Measurements from ENCODE around the gene DCC.

The DCC gene

DNA sequence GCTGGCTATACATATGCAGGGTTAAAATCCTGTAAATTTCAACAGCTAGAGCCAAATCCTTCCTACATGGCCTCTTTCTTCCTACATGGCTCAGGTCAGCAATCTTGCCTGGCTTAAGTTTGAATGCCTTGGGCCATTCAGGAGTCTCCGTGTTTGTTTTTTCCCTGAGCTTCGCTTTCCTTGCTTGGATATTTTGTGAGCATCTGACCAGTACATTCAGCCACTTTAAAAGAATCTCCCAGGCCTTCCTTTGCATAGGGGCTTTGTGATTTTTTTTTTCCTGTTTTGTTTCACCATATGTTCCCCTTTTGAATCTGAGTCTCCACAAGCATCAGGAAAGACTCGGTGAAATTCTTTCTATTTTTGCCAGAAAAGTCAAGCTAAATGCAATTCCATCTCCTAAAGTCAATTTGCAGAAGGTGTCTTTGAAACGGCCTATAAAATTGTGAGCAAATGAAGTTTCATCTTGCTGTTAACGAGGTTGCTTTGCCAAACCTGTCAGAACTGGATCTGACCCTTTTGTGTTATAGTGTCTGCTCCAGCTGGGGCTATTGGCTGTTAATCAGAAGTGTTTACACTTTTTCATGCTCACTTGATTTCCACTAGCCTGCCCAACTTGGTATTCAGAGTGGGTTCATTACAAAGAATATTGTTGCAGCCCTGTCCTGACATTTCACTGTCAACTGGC is 256.9 kb downstream of the DCC start:
- no peak for DNase-seq (ENCODE audit: low read depth)

DNA sequence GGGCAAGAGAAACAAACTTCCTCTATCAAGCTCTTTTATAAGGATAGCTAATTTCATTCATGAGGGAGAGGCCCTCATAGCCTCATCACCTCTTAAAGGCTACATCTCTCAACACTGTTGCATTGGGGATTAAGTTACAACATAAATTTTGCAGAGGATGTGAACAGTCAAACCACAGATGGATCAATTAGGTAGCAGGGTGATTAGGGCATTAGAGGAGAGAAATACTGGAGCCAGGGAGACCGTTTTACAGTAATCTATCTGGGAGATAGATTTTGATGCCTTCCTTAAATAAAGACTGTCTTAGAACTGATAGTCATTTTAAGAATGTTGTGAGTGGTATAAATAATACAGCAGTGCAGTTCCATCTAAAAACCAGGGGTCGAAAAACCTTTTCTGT is 258.9 kb downstream of the DCC start:
- DNase-seq (ENCODE audit: low read depth), result no peak

DNA sequence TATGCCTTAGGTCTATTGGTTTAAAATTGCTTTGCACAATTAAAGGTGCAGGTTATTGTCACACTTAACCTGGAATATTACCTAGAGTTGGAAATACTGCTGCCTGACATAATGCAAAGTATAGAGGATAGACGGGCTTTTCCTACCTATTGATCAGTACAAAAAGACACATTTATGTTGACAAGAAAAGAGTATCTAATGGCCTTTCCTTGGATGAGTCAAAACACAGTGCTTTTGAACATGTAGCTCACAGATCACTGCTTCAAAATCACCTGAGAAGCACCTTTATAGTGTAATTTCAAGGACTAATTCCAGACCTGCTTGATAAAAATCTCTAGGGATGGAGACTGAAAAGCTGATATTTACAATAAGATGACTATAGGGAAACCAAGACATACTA is 262.8 kb downstream of the DCC start:
- DNase-seq (ENCODE audit: low read depth), result no peak

DNA sequence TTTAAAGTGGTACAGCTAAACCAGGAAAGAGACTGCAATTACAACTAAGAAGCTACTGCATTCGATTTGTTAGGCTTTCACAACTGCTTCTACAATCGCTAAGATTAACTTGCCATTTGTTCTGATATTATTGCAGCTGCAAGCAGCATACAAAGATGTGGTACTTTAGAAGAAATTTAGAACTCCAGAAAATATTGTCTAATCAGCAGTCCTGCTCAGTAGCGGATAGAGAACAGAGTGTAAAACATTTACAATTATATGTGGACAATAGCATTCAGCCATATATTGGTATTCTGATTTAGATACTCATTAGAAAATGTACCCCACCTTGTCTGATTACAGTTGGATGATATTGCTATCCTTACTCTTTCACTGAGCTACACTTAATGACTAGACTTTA is 265.3 kb downstream of the DCC start:
- DNase-seq (ENCODE audit: low read depth), result no peak

DNA sequence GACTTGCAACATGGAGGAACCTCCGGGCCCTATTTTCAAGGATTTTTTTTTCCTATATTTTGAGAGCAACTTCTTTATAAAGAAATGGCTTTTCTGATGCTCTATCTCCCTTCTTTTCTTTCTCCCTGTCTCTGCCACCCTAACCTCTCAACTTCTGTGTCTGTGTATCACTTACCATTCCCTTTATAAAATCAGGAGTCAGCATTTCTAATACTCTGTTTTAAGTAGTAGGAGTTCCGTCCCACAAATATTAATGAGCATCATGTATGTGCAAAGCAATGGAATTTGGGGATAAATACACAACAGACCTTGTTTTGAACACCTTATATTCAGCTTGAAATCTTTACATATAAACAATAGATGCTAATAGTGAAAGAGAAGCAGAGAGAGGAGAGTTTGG is 268.0 kb downstream of the DCC start:
- DNase-seq (ENCODE audit: low read depth), result no peak

DNA sequence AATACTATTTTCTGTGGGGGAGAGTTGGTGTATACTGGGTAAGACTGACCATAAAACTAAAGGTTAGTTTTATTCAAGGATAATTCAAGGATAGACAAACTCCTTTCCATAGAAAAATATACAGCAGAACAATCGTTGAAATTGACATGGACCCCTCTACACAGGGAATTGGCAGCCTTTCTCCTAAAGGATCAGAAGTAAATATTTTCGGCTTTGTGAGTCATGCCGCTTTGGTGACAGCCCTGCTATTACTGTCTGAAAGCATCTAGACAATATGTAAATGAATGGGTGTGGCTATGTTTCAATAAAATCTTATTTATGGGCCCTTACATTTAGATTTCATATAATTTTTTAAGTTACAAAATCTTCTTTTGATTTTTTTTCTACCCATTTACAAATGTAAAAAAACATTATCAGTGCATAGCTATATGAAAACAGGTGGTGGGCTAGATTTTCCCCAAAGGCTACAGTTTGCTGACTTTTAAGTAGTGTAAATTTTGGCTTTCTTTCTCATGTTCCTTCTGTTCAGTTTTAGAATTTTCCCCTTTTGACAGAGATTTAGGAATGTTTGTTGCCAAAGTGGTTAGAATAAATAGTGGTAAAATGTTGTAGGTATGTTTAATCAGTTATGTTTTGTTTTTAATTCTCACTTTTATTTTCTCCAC is 270.6 kb downstream of the DCC start:
- no peak for DNase-seq (ENCODE audit: low read depth)

DNA sequence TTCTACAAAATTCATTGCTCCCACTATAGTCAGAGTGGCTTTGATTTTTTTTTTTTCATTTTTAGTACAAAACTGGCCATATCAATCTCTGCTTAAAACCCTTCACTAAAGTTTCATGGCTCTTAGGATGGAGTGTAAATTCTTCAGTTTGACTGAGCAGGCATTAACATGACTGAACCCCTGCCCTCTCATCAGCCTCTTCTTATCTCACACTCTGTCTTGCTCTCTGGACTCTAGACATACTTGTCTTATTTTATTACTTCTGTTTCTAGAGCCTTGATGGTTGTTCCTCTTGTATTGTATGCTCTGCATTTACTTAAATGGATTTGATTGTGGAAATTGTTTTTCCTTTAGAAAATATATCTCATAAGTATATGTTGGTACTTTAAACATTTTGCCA is 272.4 kb downstream of the DCC start:
- no peak for DNase-seq (ENCODE audit: low read depth)

DNA sequence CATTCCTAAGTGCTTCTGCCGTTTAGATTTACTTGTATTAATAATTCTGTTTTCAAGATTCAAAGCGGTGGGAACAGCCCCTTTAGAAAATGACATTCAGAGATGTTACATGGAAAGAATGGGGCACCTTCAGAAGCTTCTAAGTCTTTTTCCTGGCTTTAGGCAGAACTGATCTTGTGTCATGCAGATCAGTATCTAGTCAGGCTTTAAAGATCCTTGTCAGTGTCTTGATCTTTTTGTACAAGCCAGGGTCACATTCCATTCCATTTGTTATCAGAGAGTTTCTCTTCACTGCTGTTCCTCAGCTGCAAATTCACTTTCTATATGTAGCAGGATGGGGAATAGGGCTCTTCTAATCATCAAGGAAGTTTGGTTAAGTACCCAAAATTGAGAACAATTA is 275.3 kb downstream of the DCC start:
- no peak for DNase-seq (ENCODE audit: low read depth)

DNA sequence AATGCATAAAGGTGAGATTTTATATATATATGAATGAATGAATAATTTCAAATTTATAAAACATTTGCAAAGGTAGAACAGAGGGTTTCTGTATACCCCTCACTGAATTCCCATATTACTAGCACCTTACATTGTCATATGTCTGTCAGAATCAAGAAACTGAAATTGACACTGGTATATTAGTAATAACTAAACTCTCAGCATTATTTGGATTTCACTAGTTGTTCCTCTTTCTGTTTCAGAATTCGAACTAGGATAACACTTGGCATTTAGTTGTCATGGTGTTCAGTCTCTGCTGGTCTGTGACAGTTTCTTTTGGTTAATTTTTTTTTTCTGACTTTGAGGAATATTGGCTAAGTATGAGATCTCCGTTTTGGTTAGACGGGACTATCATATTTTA is 275.9 kb downstream of the DCC start:
- no peak for DNase-seq (ENCODE audit: low read depth)

DNA sequence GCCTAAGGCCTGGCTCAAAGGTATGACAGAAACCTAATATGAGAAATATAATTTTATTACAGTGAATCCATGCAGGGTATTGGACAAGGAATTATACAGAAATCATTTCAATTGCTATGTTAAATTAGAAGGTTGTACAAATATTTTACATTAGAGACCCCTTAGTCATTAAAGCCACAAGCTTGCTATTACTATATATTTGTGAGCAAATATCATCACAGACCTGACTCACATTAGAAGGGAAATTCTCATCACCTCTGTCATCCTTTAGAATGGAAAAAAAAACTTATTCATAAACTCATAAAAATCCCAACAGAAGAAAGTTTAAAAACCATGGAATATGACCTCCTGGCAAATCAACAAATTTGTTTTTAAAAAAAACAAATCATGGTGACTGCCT is 277.9 kb downstream of the DCC start:
- DNase-seq (ENCODE audit: low read depth), result no peak

DNA sequence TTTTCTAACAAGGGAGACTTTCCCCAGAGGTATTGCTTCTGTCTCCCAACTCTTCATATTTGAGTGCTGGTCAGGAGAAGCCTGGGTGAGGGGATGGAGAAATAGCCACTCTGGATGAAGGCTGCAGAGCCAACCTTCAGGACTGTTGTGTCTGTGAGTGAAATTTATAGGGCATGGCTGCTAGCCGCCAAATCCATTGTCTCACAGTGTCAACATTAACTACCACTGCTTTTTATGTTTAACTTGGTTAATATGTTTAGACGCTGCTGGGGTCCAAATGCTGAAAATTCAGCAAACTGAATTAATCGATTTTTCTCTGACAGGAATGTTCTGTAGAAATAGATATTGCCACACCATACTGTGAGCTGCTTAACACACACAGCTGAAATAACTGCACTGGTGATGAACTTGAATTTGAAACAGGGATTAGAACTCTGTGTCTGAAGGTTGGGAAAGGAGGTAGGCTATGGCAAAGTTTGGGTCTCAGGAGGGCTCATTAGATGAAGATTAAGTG is 281.0 kb downstream of the DCC start:
- DNase-seq (ENCODE audit: low read depth), result no peak

DNA sequence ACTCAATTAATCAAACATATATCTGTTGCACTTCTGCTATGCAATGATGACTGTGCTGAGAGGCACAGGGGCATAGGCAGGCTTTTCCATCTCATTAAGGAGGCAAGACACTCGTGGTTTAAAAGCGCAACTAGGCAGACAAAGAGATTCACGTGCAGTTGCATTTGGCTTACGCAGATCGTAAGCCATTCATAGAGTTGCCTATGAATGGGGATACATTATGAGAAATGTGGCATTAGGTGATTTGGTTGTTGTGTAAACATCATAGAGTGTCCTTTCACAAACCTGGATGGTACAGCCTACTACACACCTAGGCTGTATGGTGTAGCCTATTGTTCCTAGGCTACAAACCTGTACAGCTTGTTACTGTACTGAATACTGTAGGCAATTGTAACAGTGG is 284.7 kb downstream of the DCC start:
- no peak for DNase-seq (ENCODE audit: low read depth)

DNA sequence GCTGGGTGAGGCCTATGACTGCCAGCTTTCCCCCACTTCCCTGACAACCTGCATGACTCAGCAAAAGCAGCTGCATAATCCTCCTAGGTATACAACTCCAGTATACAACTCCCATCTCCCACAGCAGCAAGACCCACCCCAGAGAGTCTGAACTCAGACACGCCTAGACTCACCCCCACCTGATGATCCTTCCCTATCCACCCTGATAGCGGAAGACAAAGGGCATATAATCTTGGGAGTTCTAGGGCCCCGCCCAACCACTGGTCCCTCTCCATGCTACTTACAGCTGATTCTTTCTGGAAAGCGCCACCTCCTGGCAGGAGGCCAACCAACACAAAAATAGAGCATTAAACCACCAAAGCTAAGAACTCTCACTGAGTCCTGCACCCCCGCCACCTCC is 296.5 kb downstream of the DCC start:
- no peak for DNase-seq (ENCODE audit: low read depth)

DNA sequence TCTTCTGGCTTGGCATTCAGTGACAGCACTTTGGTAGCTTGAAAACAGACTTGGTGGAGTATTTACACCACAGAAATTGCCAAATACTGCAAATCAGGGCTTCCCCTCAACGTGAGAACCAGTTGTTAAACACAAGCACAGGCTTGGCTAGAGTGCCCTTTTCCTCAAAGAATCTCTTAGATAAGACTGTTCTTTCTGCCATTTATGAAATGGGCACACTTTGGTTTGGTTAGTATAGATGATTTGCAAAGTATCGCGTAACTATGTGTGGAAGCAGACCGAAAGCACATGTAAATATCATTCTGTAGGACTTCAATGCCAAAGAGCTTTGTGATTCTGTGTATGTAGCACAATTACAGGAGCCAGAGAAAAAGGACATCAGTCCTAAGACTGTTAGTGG is 308.2 kb downstream of the DCC start:
- no peak for DNase-seq (ENCODE audit: low read depth)

DNA sequence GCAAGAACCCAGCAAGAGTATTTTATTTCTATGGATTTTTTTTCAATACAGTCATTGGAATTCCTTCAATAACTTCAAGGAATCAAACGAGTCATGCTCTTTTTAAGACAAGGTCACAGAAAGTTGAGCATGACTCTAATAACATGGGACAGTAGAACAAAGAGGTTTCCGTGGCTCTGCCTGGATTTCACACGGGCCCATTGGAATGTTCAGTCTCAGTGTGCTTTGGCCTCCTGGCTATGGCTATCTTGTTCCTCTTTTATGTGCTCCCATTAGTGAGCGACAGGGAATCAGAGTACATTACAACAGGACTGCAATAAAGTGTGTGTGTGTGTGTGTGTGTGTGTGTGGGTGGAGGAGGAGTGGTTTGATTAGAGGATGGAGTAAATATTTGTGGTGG is 312.4 kb downstream of the DCC start:
- DNase-seq (ENCODE audit: low read depth), result no peak

DNA sequence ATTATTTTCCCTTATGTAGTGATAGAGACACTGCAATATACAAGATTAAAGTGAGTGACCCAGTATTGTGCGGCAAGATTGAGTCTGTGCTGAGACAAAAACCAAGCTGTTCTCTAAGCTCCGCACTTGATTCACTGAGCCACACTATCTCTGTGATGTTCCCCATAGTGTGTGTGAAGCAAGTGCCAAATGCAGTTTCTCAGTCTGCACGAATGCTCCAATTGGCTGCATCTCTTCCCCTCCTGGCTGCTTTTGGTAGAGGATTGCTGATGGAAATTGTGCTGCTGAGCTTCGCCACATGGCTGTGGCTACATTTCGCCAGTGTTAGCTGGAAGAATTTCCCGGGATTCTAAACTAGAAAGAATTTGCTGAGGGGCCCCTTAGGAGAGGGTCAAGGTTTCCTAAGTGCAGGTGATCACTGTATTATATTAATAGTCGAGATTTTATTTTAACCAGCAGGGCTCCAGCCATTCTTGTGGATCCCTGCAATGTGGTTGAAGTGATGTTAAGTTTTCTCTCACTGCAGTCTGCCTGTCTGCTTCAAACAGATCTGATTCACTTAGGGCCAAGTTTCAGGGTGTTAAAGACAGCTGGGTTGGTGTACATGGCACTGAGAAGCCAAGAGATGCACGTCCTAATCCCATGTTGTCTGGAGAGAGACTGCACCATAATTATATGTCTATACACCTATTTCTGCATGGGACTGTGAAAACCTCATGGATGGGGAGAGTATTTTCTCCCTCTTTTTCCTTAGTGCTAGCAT is 317.2 kb downstream of the DCC start:
- no peak for DNase-seq (ENCODE audit: low read depth)

DNA sequence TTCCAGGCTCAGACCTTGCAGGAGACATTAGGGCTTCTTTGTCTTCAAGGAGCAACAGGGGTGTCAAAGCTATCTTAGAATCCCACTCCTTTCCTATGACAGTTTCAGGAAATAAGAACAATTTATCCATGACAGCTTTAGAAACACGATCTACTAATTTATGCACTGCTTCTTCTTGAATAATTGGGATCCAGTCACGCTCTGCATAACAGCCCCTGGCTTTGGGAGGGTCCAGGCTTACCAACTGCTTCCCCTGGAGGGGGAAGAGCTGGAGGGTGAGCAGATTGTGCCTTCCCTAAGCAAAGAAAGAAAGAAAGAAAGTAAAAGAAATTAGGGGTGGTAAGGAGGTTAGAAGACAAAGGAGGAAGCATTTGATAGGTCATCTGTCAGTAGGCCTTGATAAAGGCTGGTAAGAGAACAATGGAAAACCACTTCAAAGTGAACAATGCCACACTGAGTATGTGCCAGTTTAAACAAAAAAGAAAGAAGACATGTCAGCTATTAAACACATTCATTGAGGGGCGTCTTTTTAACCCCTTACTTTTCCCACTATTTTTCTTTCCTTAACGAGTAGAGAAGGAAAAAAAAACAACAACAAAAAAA is 327.6 kb downstream of the DCC start:
- DNase-seq (ENCODE audit: low read depth), result no peak

DNA sequence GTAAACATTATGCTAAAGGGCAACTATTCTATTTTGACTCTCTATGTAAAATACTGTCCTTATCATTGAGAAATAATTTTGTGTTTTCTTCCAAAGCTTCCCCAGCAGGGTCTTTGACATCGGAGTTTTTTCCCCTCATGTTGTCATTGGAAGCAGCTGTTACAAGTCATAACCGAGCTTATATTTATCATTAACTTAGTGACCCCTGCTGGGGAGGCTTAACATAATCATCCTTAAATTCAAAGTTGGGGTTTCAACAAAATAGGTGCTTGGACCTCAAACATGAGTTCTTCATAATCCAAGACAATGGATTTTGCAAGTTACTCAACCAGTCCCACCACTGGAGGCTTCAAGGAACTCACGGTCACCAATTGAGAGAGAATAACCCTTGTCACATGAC is 330.9 kb downstream of the DCC start:
- DNase-seq (ENCODE audit: low read depth), result no peak

DNA sequence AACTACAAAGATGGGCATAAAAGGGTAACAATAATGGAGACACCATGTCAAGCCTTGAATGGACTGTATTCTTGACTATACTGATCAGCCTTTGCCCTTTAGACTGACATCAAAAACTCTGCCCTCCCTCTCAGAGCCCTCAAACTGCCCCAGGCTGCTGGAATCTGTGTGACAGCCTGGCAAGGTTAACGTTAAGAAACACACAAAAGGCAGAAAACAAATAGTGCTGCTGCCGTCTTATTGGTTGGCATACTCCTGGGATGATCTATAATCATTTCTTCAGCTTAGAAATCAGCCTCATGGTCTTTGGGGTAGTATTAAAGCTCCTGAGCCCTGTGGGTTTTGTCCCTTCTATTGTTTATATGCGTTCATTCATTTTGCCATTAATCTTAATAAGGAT is 338.0 kb downstream of the DCC start:
- no peak for DNase-seq (ENCODE audit: low read depth)

DNA sequence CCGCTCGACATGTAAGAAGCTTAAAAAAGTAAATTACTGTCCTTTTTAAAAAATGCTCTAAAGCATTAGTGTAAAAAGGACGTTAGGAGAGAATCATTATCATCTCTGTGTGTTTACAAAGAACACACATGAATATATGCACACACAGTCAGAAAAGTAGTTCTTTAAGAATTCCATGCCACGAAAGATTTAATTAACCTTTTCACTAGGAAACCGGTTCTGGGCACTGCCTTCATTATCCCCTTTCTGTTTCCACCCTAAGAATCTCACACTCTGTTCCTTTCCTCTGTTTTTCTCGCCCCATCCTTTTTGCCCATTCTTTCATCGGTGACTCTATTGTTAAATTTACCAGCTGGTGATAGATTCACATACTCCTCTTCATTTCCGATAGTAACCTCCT is 338.6 kb downstream of the DCC start:
- no peak for DNase-seq (ENCODE audit: low read depth)

DNA sequence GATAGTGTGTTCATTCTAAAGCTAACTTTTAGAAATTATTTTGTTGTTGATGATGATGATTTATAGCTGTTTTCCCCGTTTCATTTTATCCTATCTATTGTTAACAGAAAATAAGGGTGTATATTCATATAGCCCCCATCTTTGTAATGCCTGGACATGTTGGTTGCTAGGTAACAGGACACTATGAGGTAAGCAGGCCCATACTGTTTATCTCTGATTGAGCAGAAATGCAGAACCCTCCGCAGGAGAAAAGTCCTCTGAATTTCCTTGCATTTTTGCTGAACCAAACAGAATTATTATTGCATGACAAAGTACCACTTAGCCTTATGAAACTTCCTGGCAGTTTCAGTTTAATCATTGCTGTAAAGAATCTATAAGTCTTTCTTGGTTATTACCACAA is 339.4 kb downstream of the DCC start:
- DNase-seq (ENCODE audit: low read depth), result no peak

DNA sequence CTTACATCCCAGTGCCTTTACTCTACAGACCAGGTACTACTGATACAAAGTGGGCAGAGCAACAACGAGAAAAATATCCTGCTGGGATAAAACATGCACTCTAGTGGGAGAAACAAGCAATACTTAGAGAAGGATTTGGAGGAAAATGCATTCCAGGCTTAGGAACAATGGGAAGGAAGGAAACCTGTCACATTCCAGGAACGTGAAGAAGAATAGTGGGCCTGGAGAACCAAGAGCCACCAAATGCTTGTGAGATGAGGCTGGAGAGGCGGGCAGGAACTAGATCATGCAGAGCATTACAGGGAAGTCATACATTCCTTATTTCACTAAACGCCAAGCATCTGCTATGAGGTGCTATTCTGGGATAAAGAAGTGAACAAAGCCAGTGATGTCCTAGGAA is 342.3 kb downstream of the DCC start:
- no peak for DNase-seq (ENCODE audit: low read depth)

DNA sequence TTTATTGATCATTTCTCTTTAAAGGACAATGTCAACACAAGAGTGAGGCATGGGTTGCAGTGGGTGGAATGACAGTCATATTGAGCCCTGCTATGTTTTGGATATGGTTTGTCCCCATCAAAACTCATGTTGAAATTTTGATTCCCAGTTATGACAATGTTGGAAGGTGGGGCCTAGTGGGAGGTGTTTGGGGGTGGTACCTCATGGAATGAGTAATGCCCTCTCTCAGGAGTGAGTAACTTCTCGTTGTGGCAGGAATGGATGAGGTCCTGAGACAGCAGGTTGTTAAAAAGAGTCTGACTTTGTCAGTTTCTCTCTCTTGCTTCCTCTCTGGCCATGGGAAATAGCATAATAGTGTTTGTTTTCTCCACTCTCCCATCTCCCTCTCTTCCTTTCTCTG is 345.3 kb downstream of the DCC start:
- DNase-seq (ENCODE audit: low read depth), result no peak
